CD4-positive, CD25-positive, alpha-beta regulatory T cell (primary cell): ENCODE data around the gene KCNRG. TPM values are rescaled to one million over a fixed set of nuclear protein-coding genes. Genes with fewer than 3 reads are reported as not detected.

Source experiments
- ATAC-seq, 2 donors: fragments of 150-1000 bp; cut with Tn5 transposase; one replicate each; pipeline ENCODE4 v1.10.0; 2021; ENCODE audit warnings: low read depth in 2 of 2, moderate number of reproducible peaks in 2 of 2, moderate library complexity in 1 of 2
- DNase-seq, 3 donors: peaks; one replicate each; pipeline versions ENCODE4 v3.0.0 to v3.0.0-alpha.2; 2012 to 2022; ENCODE audit warnings: mixed read lengths in 1 of 3
- H3K27ac ChIP-seq: one replicate; pipeline ENCODE4 v1.7.0; 2013; ENCODE audit warnings: mild to moderate bottlenecking, low read length; ENCODE audit not compliant: insufficient read depth, poor library complexity, severe bottlenecking
- H3K27me3 ChIP-seq: one replicate; pipeline ENCODE4 v1.7.0; 2013; ENCODE audit warnings: low read length; ENCODE audit not compliant: control insufficient read depth, insufficient read depth
- H3K36me3 ChIP-seq: one replicate; pipeline ENCODE4 v1.7.0; 2013; ENCODE audit warnings: mild to moderate bottlenecking, low read length, moderate library complexity; ENCODE audit not compliant: control insufficient read depth, insufficient read depth
- H3K4me1 ChIP-seq: 2 replicates; pipeline ENCODE4 v1.7.0; 2013; ENCODE audit warnings: mild to moderate bottlenecking, low read length; ENCODE audit not compliant: insufficient read depth, control insufficient read depth, poor library complexity, severe bottlenecking
- H3K4me3 ChIP-seq: one replicate; pipeline ENCODE4 v1.7.0; 2013; ENCODE audit warnings: low read depth, mild to moderate bottlenecking, low read length, moderate library complexity
- H3K9me3 ChIP-seq, 2 experiments: 1 replicate in 1 of 2; 2 replicates in 1 of 2; pipeline ENCODE4 v1.7.0; 2013; ENCODE audit warnings: low read length in 2 of 2, mild to moderate bottlenecking in 1 of 2, moderate library complexity in 1 of 2; ENCODE audit not compliant: control insufficient read depth in 2 of 2
- H3K27ac Mint-ChIP-seq, 3 donors: one replicate each; pipeline ENCODE4 v1.8.0; 2020 to 2022; ENCODE audit warnings: mild to moderate bottlenecking in 3 of 3, mixed read lengths in 3 of 3, moderate library complexity in 2 of 3
- H3K27me3 Mint-ChIP-seq: one replicate; pipeline ENCODE4 v1.8.0; 2022; ENCODE audit warnings: mild to moderate bottlenecking, mixed read lengths
- H3K36me3 Mint-ChIP-seq: one replicate; pipeline ENCODE4 v1.8.0; 2020; ENCODE audit warnings: mixed read lengths
- H3K4me1 Mint-ChIP-seq, 4 donors: one replicate each; pipeline ENCODE4 v1.8.0; 2020 to 2022; ENCODE audit warnings: mixed read lengths in 4 of 4, mild to moderate bottlenecking in 1 of 4
- H3K4me3 Mint-ChIP-seq, 4 donors: one replicate each; pipeline ENCODE4 v1.8.0; 2020 to 2022; ENCODE audit warnings: mild to moderate bottlenecking in 4 of 4, mixed read lengths in 4 of 4, moderate library complexity in 3 of 4
- H3K9me3 Mint-ChIP-seq, 7 donors: one replicate each; pipeline ENCODE4 v1.8.0; 2020 to 2022; ENCODE audit warnings: mixed read lengths in 7 of 7, mild to moderate bottlenecking in 3 of 7, moderate library complexity in 2 of 7
- polyA plus RNA-seq, 4 donors: library from polyadenylated mRNA; unstranded; fragments of 300-500 nt; fragmentation: Illumina TruSeq; gene quantifications; one replicate each; pipeline ENCODE4 v1.2.3, GENCODE V29; 2021
- total RNA-seq: library from RNA; stranded (reverse); gene quantifications from one replicate; pipeline ENCODE4 v1.2.3, GENCODE V29; 2022

KCNRG gene
- total RNA-seq = 0.47 TPM
- polyA plus RNA-seq = under 1 TPM; 0.15 to 0.89 (median 0.50) TPM

GRCh38 chr13:50015258-50015657 is at the start of gene KCNRG:
TSS of gene KCNRG (plus strand) at chr13:50015444. CDS start at chr13:50015494, 50 bp downstream.
- Histone ChIP-seq H3K27ac (no peak within 1 kb of the TSS), H3K27me3 (no peaks in the 10 kb centered on the region), H3K4me1 (no peaks in the 10 kb centered on the region), H3K4me3 (no peak within 1 kb of the TSS), H3K9me3 (no peaks in the 10 kb centered on the region), H3K36me3 (peaks cover 55% of the 10 kb centered on the region)
- H3K4me1 Mint-ChIP-seq = peaks cover 40 to 62% (median 52%) of the 10 kb centered on the region in 4 donors
- peaks cover 52% of the 10 kb centered on the region for H3K36me3 Mint-ChIP-seq
- H3K4me3 Mint-ChIP-seq = no peak within 1 kb of the TSS
- no peak for DNase-seq
- no peak for ATAC-seq
- peak within 1 kb of the TSS; percentile 32 to 75 (median 39) for H3K27ac Mint-ChIP-seq
- H3K27me3 Mint-ChIP-seq = no peaks in the 10 kb centered on the region
- peaks cover 0 to 3% (median 0%) of the 10 kb centered on the region in 7 donors for H3K9me3 Mint-ChIP-seq

DNA sequence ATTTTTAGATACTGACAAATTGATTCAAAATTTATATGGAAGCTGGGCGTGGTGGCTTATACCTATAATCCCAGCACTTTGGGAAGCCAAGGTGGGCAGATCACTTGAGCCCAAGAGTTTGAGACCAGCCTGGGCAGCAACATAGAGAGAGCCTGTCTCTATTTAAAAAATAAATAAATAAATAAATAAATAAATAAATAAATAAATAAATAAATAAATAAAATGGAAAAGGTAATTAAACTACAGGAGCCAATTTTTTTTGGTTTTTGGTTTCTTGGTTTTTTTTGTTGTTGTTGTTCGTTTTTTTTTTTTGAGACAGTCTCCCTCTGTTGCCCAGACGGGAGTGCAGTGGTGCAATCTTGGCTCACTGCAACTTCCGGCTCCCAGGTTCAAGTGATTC is 47.8 kb upstream of the KCNRG start:
- no peaks in the 10 kb centered on the region for H3K4me1 Mint-ChIP-seq
- H3K4me3 ChIP-seq = no peak overlapping the region
- no peak overlapping the region for H3K27ac ChIP-seq
- peaks cover 0 to 10% of the 10 kb centered on the region in 2 experiments for H3K9me3 ChIP-seq
- H3K36me3 Mint-ChIP-seq = peaks cover 14% of the 10 kb centered on the region
- ATAC-seq (no peak), DNase-seq (no peak)
- no peaks in the 10 kb centered on the region for H3K27me3 ChIP-seq
- no peaks in the 10 kb centered on the region for H3K4me1 ChIP-seq
- peaks cover 4% of the 10 kb centered on the region for H3K36me3 ChIP-seq
- no peak overlapping the region for H3K4me3 Mint-ChIP-seq
- no peaks in the 10 kb centered on the region for H3K27me3 Mint-ChIP-seq
- no peak overlapping the region for H3K27ac Mint-ChIP-seq
- H3K9me3 Mint-ChIP-seq = peaks cover 0 to 25% (median 7%) of the 10 kb centered on the region in 7 donors

- no peak overlapping the region for H3K4me3 ChIP-seq
- H3K36me3 ChIP-seq = no peaks in the 10 kb centered on the region
- no peaks in the 10 kb centered on the region for H3K9me3 ChIP-seq
- peaks cover 6% of the 10 kb centered on the region for H3K36me3 Mint-ChIP-seq
- no peak for ATAC-seq
- peaks cover 0 to 5% (median 3%) of the 10 kb centered on the region in 4 donors for H3K4me1 Mint-ChIP-seq
- no peaks in the 10 kb centered on the region for H3K9me3 Mint-ChIP-seq
- H3K27ac ChIP-seq = no peak overlapping the region
- H3K27me3 ChIP-seq = no peaks in the 10 kb centered on the region
- DNase-seq = no peak
- H3K27me3 Mint-ChIP-seq = no peaks in the 10 kb centered on the region
- H3K4me1 ChIP-seq = no peaks in the 10 kb centered on the region
- no peak overlapping the region for H3K27ac Mint-ChIP-seq
- H3K4me3 Mint-ChIP-seq = no peak overlapping the region
Observed at GRCh38 chr13:49972709-49973108, 42.5 kb upstream of the KCNRG start.

DNA sequence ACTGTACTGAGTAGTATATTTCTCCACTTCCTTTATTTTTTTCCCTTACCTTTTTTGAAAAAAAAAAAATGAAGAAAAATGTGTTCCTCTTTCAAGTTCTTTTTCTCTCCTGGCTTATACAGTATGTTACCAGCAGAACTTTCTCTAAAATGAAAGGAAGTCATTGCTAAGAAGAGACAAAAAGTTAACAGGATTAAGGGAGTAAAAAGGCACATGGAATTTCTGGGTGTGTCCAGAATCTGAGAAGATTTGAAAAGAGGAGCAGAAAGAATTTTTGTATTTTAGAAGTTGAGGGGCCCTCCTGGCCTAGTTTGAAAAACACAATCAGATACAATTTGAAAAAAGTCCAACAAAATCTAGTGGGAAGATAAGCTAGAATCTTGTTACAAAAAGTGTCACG is 39.4 kb upstream of the KCNRG start:
- Histone ChIP-seq H3K27ac (no peak overlapping the region), H3K27me3 (no peaks in the 10 kb centered on the region), H3K36me3 (no peaks in the 10 kb centered on the region), H3K4me1 (no peaks in the 10 kb centered on the region), H3K4me3 (no peak overlapping the region), H3K9me3 (no peaks in the 10 kb centered on the region)
- no peak overlapping the region for H3K4me3 Mint-ChIP-seq
- H3K27ac Mint-ChIP-seq = no peak overlapping the region
- H3K27me3 Mint-ChIP-seq = no peaks in the 10 kb centered on the region
- peaks cover 3% of the 10 kb centered on the region for H3K36me3 Mint-ChIP-seq
- DNase-seq = no peak
- ATAC-seq = no peak
- H3K9me3 Mint-ChIP-seq = no peaks in the 10 kb centered on the region
- peaks cover 0 to 5% (median 3%) of the 10 kb centered on the region in 4 donors for H3K4me1 Mint-ChIP-seq

- no peak overlapping the region for H3K4me3 ChIP-seq
- H3K27ac Mint-ChIP-seq = peak overlapping the region in 1 of 3 donors; percentile 1
- H3K4me1 Mint-ChIP-seq = peaks cover 0 to 5% (median 3%) of the 10 kb centered on the region in 4 donors
- no peaks in the 10 kb centered on the region for H3K36me3 ChIP-seq
- no peak overlapping the region for H3K4me3 Mint-ChIP-seq
- H3K27me3 Mint-ChIP-seq = no peaks in the 10 kb centered on the region
- no peaks in the 10 kb centered on the region for H3K9me3 ChIP-seq
- no peak overlapping the region for H3K27ac ChIP-seq
- peak; percentile 78 to 79 for ATAC-seq
- H3K36me3 Mint-ChIP-seq = peaks cover 5% of the 10 kb centered on the region
- DNase-seq = peak; percentile 58 to 88 (median 73)
- no peaks in the 10 kb centered on the region for H3K4me1 ChIP-seq
- no peaks in the 10 kb centered on the region for H3K27me3 ChIP-seq
- H3K9me3 Mint-ChIP-seq = peaks cover 0 to 1% (median 0%) of the 10 kb centered on the region in 7 donors
Observed at GRCh38 chr13:49976314-49977258, 38.7 kb upstream of the KCNRG start.

GRCh38 chr13:49977992-49978391 is 37.3 kb upstream of the KCNRG start:
- Histone ChIP-seq H3K9me3 (no peaks in the 10 kb centered on the region), H3K36me3 (no peaks in the 10 kb centered on the region), H3K4me3 (no peak overlapping the region), H3K4me1 (no peaks in the 10 kb centered on the region), H3K27me3 (no peaks in the 10 kb centered on the region), H3K27ac (no peak overlapping the region)
- H3K4me1 Mint-ChIP-seq = peaks cover 0 to 5% (median 2%) of the 10 kb centered on the region in 4 donors
- peaks cover 0 to 4% (median 0%) of the 10 kb centered on the region in 7 donors for H3K9me3 Mint-ChIP-seq
- no peak overlapping the region for H3K27ac Mint-ChIP-seq
- H3K36me3 Mint-ChIP-seq = peaks cover 7% of the 10 kb centered on the region
- DNase-seq (no peak), ATAC-seq (no peak)
- no peak overlapping the region for H3K4me3 Mint-ChIP-seq
- no peaks in the 10 kb centered on the region for H3K27me3 Mint-ChIP-seq

GRCh38 chr13:49980266-49980665 is 35.0 kb upstream of the KCNRG start:
- H3K36me3 Mint-ChIP-seq = peaks cover 4% of the 10 kb centered on the region
- H3K27me3 Mint-ChIP-seq = no peaks in the 10 kb centered on the region
- no peaks in the 10 kb centered on the region for H3K9me3 ChIP-seq
- no peaks in the 10 kb centered on the region for H3K36me3 ChIP-seq
- ATAC-seq = no peak
- no peak overlapping the region for H3K27ac ChIP-seq
- peaks cover 0 to 5% (median 3%) of the 10 kb centered on the region in 4 donors for H3K4me1 Mint-ChIP-seq
- peak overlapping the region in 1 of 3 donors; percentile 52 for H3K27ac Mint-ChIP-seq
- no peak overlapping the region for H3K4me3 Mint-ChIP-seq
- no peaks in the 10 kb centered on the region for H3K4me1 ChIP-seq
- DNase-seq = no peak
- H3K9me3 Mint-ChIP-seq = peaks cover 0 to 4% (median 0%) of the 10 kb centered on the region in 7 donors
- no peak overlapping the region for H3K4me3 ChIP-seq
- no peaks in the 10 kb centered on the region for H3K27me3 ChIP-seq
